K562 (cell line): ENCODE results near the gene TMCO2. TPM values are rescaled to one million over a fixed set of nuclear protein-coding genes. Genes with fewer than 3 reads are reported as not detected.

ENCODE experiments used
- CEBPG ChIP-seq, 3 experiments: fragments of 200-800 bp in 1 of 3; sonication (Bioruptor generic) in 1 of 3; sonication (generic) in 1 of 3; formaldehyde crosslinking in 1 of 3; IDR thresholded peaks in 2 of 3; conservative IDR thresholded peaks in 1 of 3; 2 replicates each; pipeline versions ENCODE4 v1.6.1 to v1.8.0; 2016 to 2022; ENCODE audit warnings: missing compliant biosample characterization in 2 of 3, missing genetic modification characterization in 2 of 3, mild to moderate bottlenecking in 1 of 3, missing genetic modification reagents in 1 of 3
- HDAC2 ChIP-seq: fragments of 450-650 bp; IDR thresholded peaks from 2 replicates; pipeline ENCODE4 v1.6.1; 2016; ENCODE audit warnings: mild to moderate bottlenecking
- HNRNPLL ChIP-seq: fragments of 200-400 bp; formaldehyde crosslinking; IDR thresholded peaks from 2 replicates; pipeline ENCODE4 v1.6.1; 2017; ENCODE audit warnings: low read length, low read depth, mild to moderate bottlenecking; ENCODE audit not compliant: poor library complexity, severe bottlenecking
- KDM1A ChIP-seq, 2 experiments: fragments of 450-650 bp; IDR thresholded peaks; 2 replicates each; pipeline ENCODE4 v1.6.1; 2016; ENCODE audit warnings: mild to moderate bottlenecking in 2 of 2
- MED1 ChIP-seq: sonication (generic); formaldehyde crosslinking; IDR thresholded peaks from 2 replicates; pipeline ENCODE4 v1.8.1; 2023; ENCODE audit warnings: missing genetic modification reagents, borderline replicate concordance
- NCOA2 ChIP-seq, 2 experiments: fragments of 450-650 bp; IDR thresholded peaks; 2 replicates each; pipeline ENCODE4 v1.6.1; 2018; ENCODE audit warnings: mild to moderate bottlenecking in 2 of 2, moderate library complexity in 1 of 2; ENCODE audit not compliant: partially characterized antibody in 2 of 2
- NCOR1 ChIP-seq: fragments of 450-650 bp; IDR thresholded peaks from 2 replicates; pipeline ENCODE4 v1.6.1; 2016; ENCODE audit warnings: mild to moderate bottlenecking, moderate library complexity
- POLR2H ChIP-seq: IDR thresholded peaks from 2 replicates; pipeline ENCODE4 v1.6.1; 2016; ENCODE audit warnings: missing genetic modification characterization, low read depth, mild to moderate bottlenecking, control low read depth, missing compliant biosample characterization, moderate library complexity
- RAD21 ChIP-seq, 2 experiments: fragments of 250-450 bp in 1 of 2; fragments of 450-650 bp in 1 of 2; sonication (Bioruptor Pico) in 1 of 2; formaldehyde crosslinking in 1 of 2; IDR thresholded peaks in 1 of 2; conservative IDR thresholded peaks in 1 of 2; 2 replicates each; pipeline versions ENCODE4 v1.4.0 to v1.8.0; 2020 to 2022; ENCODE audit warnings: mild to moderate bottlenecking in 2 of 2, moderate library complexity in 1 of 2
- SAP30 ChIP-seq: fragments of 200-600 bp; sonication (generic); IDR thresholded peaks from 2 replicates; pipeline ENCODE4 v1.6.1; 2012; ENCODE audit warnings: borderline replicate concordance, low read depth, mild to moderate bottlenecking, moderate library complexity, low read length, control low read depth, inconsistent platforms; ENCODE audit not compliant: insufficient read depth, poor library complexity, severe bottlenecking
- SMAD2 ChIP-seq: fragments of 150-350 bp; IDR thresholded peaks from 2 replicates; pipeline ENCODE4 v1.6.1; 2014; ENCODE audit warnings: low read depth, mild to moderate bottlenecking, low read length
- SREBF1 ChIP-seq: fragments of 150-350 bp; IDR thresholded peaks from 2 replicates; pipeline ENCODE4 v1.6.1; 2014; ENCODE audit warnings: antibody characterized with exemption, low read depth, low read length, borderline replicate concordance
- TOE1 ChIP-seq, 2 experiments: fragments of 450-650 bp in 1 of 2; sonication (generic) in 1 of 2; formaldehyde crosslinking in 1 of 2; IDR thresholded peaks; 2 replicates each; pipeline versions ENCODE4 v1.7.1 to v1.8.0; 2016 to 2022; ENCODE audit warnings: borderline replicate concordance in 2 of 2, mild to moderate bottlenecking in 2 of 2, antibody characterized with exemption in 1 of 2, inconsistent platforms in 1 of 2, low read depth in 1 of 2, missing genetic modification reagents in 1 of 2, moderate library complexity in 1 of 2
- TRIM28 ChIP-seq: fragments of 450-650 bp; IDR thresholded peaks from 2 replicates; pipeline ENCODE4 v1.6.1; 2017
- XRCC5 ChIP-seq: fragments of 200-400 bp; formaldehyde crosslinking; IDR thresholded peaks from 2 replicates; pipeline ENCODE4 v1.6.1; 2017; ENCODE audit warnings: low read depth, mild to moderate bottlenecking, low read length
- ZC3H8 ChIP-seq: fragments of 450-650 bp; IDR thresholded peaks from 2 replicates; pipeline ENCODE4 v1.6.1; 2017
- polyA plus RNA-seq, 8 experiments: library from polyadenylated mRNA; depleted of rRNA in 4 of 8; stranded (reverse) in 5 of 8; unstranded in 3 of 8; fragments of >200 nt; fragmentation: Nextera tagmentation in 2 of 8; fragmentation: Illumina TruSeq in 1 of 8; extraction: Ambion mirVana in 2 of 8; extraction: Trizol in 1 of 8; gene quantifications; 2 replicates each; pipeline versions ENCODE4 v1.2.1 to v1.2.3, GENCODE V29; 2011 to 2014; ENCODE audit warnings: inconsistent platforms in 1 of 8, missing spikeins in 1 of 8
- total RNA-seq, 7 experiments: library from RNA; depleted of rRNA in 6 of 7; stranded (reverse); fragments of >200 nt in 6 of 7; fragmentation: Illumina TruSeq in 2 of 7; extraction: Trizol in 2 of 7; gene quantifications; 2 replicates each; pipeline versions ENCODE4 v1.2.1 to v1.2.3, GENCODE V29; 2011 to 2021; ENCODE audit warnings: low replicate concordance in 1 of 7
- TF ChIP-seq, protein P1 (sequence below): fragments of 200-800 bp; sonication (Bioruptor generic); IDR thresholded peaks from 2 replicates; pipeline ENCODE4 v1.6.1; 2016; ENCODE audit warnings: missing genetic modification characterization, missing compliant biosample characterization
- TF ChIP-seq, protein P2 (sequence below): conservative IDR thresholded peaks from 2 replicates; pipeline ENCODE4 v1.6.1; 2011; ENCODE audit warnings: low read depth, mild to moderate bottlenecking, low read length; ENCODE audit not compliant: control insufficient read depth
- TF ChIP-seq, protein P3 (sequence below): sonication (generic); formaldehyde crosslinking; IDR thresholded peaks from 2 replicates; pipeline ENCODE4 v1.9.0; 2022; ENCODE audit warnings: mild to moderate bottlenecking, missing genetic modification reagents

The TMCO2 gene
- total and polyA plus RNA-seq, 9 of the 15 experiments (the other 6 are each of a cell fraction or from before 2014, with no cell fraction given), result not detected

DNA sequence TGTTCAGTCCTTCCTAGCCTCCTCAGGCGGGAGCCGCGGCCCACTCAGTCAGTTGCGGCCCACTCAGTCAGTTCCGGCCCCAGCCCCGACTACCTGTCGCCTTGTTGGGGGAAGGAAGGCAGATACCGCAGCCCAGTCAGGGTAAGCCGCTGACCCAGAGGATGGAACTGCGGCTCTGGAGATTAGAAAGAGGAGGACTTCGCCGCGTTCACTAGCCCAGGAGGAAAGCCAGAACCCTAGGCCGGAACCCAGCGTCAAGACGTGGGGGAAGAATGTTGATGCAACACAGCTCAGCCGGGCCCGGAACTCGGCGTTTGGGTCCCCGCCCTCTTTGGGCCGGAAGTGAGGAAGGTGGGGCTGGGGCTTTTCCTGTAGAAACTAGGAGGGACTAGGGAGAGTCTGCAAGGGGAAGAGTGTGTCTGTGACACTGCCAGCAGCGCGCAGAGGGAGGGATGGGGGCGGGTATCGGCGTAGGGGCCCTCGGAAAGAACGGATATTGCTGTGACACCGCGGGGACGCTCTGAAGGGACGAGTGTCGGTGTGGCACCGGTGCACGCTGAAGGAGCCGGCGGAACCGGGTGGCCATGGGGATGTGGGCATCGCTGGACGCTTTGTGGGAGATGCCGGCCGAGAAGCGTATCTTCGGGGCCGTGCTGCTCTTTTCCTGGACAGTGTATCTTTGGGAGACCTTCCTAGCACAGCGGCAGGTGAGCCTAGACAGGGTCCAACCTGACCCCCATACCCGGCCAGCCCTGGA, 10.1 kb downstream of the TMCO2 start, which contains the start of gene ZMPSTE24 (continued):
- TF ChIP-seq HNRNPLL (peak; percentile 74), NCOR1 (peak; percentile 45), MED1 (no peak), POLR2H (tag) (peak; percentile 80), SAP30 (peak; percentile 95), NCOA2 (IDR thresholded peaks at IDR 0.05; ENCODE audit: partially characterized antibody in 2 of 2) (no peak), SREBF1 (peak; percentile 15; the same call in 1 of the 2 replicates), RAD21 (CRISPR knock-in tag; conservative IDR thresholded peaks at IDR 0.05 in 1 of 2, IDR thresholded peaks at IDR 0.05 in 1 of 2) (0 out of 4 replicates have a peak, but pooled peaks of 1 of the 2 experiments have one; percentile 6), HDAC2 (peak; percentile 80; the same call in 1 of the 2 replicates), SMAD2 (no peak), TOE1 (IDR thresholded peaks at IDR 0.05; ENCODE audit: borderline replicate concordance) (peak; percentile 92), TOE1 (CRISPR knock-in tag; IDR thresholded peaks at IDR 0.05; ENCODE audit: borderline replicate concordance, low read depth) (peak; percentile 57), KDM1A (IDR thresholded peaks at IDR 0.05) (peak in 1 of 2 experiments; percentile 96; a peak in 2 of 4 replicates), CEBPG (CRISPR knock-in tag; IDR thresholded peaks at IDR 0.05) (peak; percentile 69), CEBPG (tag; conservative IDR thresholded peaks at IDR 0.05 in 1 of 2, IDR thresholded peaks at IDR 0.05 in 1 of 2) (peak in 1 of 2 experiments; percentile 80; a peak in 2 of 4 replicates), ZC3H8 (peak; percentile 85), TRIM28 (peak; percentile 92), XRCC5 (peak; percentile 99)
- TF ChIP-seq, protein P1, sequence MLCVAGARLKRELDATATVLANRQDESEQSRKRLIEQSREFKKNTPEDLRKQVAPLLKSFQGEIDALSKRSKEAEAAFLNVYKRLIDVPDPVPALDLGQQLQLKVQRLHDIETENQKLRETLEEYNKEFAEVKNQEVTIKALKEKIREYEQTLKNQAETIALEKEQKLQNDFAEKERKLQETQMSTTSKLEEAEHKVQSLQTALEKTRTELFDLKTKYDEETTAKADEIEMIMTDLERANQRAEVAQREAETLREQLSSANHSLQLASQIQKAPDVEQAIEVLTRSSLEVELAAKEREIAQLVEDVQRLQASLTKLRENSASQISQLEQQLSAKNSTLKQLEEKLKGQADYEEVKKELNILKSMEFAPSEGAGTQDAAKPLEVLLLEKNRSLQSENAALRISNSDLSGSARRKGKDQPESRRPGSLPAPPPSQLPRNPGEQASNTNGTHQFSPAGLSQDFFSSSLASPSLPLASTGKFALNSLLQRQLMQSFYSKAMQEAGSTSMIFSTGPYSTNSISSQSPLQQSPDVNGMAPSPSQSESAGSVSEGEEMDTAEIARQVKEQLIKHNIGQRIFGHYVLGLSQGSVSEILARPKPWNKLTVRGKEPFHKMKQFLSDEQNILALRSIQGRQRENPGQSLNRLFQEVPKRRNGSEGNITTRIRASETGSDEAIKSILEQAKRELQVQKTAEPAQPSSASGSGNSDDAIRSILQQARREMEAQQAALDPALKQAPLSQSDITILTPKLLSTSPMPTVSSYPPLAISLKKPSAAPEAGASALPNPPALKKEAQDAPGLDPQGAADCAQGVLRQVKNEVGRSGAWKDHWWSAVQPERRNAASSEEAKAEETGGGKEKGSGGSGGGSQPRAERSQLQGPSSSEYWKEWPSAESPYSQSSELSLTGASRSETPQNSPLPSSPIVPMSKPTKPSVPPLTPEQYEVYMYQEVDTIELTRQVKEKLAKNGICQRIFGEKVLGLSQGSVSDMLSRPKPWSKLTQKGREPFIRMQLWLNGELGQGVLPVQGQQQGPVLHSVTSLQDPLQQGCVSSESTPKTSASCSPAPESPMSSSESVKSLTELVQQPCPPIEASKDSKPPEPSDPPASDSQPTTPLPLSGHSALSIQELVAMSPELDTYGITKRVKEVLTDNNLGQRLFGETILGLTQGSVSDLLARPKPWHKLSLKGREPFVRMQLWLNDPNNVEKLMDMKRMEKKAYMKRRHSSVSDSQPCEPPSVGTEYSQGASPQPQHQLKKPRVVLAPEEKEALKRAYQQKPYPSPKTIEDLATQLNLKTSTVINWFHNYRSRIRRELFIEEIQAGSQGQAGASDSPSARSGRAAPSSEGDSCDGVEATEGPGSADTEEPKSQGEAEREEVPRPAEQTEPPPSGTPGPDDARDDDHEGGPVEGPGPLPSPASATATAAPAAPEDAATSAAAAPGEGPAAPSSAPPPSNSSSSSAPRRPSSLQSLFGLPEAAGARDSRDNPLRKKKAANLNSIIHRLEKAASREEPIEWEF, result no peak
- TF ChIP-seq, protein P2, sequence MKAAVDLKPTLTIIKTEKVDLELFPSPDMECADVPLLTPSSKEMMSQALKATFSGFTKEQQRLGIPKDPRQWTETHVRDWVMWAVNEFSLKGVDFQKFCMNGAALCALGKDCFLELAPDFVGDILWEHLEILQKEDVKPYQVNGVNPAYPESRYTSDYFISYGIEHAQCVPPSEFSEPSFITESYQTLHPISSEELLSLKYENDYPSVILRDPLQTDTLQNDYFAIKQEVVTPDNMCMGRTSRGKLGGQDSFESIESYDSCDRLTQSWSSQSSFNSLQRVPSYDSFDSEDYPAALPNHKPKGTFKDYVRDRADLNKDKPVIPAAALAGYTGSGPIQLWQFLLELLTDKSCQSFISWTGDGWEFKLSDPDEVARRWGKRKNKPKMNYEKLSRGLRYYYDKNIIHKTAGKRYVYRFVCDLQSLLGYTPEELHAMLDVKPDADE, result peak; percentile 94
- TF ChIP-seq, protein P3, sequence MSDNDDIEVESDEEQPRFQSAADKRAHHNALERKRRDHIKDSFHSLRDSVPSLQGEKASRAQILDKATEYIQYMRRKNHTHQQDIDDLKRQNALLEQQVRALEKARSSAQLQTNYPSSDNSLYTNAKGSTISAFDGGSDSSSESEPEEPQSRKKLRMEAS (CRISPR knock-in tag), result peak; percentile 95
